Measurements from ENCODE around the gene GSTO1.

- TF ChIP-seq EP300 (conservative IDR thresholded peaks at IDR 0.05; ENCODE audit: poor library complexity, severe bottlenecking) (no peak), POLR2AphosphoS5 (IDR thresholded peaks at IDR 0.05) (no peak), TAF1 (IDR thresholded peaks at IDR 0.05; ENCODE audit: low read depth) (no peak), RAD21 (conservative IDR thresholded peaks at IDR 0.05) (no peak)
- TF ChIP-seq, protein P1, sequence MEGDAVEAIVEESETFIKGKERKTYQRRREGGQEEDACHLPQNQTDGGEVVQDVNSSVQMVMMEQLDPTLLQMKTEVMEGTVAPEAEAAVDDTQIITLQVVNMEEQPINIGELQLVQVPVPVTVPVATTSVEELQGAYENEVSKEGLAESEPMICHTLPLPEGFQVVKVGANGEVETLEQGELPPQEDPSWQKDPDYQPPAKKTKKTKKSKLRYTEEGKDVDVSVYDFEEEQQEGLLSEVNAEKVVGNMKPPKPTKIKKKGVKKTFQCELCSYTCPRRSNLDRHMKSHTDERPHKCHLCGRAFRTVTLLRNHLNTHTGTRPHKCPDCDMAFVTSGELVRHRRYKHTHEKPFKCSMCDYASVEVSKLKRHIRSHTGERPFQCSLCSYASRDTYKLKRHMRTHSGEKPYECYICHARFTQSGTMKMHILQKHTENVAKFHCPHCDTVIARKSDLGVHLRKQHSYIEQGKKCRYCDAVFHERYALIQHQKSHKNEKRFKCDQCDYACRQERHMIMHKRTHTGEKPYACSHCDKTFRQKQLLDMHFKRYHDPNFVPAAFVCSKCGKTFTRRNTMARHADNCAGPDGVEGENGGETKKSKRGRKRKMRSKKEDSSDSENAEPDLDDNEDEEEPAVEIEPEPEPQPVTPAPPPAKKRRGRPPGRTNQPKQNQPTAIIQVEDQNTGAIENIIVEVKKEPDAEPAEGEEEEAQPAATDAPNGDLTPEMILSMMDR (IDR thresholded peaks at IDR 0.05; ENCODE audit: poor library complexity, severe bottlenecking), result no peak
- TF ChIP-seq, protein P2, sequence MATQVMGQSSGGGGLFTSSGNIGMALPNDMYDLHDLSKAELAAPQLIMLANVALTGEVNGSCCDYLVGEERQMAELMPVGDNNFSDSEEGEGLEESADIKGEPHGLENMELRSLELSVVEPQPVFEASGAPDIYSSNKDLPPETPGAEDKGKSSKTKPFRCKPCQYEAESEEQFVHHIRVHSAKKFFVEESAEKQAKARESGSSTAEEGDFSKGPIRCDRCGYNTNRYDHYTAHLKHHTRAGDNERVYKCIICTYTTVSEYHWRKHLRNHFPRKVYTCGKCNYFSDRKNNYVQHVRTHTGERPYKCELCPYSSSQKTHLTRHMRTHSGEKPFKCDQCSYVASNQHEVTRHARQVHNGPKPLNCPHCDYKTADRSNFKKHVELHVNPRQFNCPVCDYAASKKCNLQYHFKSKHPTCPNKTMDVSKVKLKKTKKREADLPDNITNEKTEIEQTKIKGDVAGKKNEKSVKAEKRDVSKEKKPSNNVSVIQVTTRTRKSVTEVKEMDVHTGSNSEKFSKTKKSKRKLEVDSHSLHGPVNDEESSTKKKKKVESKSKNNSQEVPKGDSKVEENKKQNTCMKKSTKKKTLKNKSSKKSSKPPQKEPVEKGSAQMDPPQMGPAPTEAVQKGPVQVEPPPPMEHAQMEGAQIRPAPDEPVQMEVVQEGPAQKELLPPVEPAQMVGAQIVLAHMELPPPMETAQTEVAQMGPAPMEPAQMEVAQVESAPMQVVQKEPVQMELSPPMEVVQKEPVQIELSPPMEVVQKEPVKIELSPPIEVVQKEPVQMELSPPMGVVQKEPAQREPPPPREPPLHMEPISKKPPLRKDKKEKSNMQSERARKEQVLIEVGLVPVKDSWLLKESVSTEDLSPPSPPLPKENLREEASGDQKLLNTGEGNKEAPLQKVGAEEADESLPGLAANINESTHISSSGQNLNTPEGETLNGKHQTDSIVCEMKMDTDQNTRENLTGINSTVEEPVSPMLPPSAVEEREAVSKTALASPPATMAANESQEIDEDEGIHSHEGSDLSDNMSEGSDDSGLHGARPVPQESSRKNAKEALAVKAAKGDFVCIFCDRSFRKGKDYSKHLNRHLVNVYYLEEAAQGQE (IDR thresholded peaks at IDR 0.05; ENCODE audit: borderline replicate concordance), result no peak
These were observed 884 bp upstream of the GSTO1 start for GRCh38 chr10:104253606-104254410.

Data from neural cell (in vitro differentiated cells).